Measurements from ENCODE around the gene SESN1. TPM values are rescaled to one million over a fixed set of nuclear protein-coding genes. Genes with fewer than 3 reads are reported as not detected.

The SESN1 gene
- total RNA-seq, 4 donors from 2014 or later, result 32.3 to 104 (median 70.7) TPM

DNA sequence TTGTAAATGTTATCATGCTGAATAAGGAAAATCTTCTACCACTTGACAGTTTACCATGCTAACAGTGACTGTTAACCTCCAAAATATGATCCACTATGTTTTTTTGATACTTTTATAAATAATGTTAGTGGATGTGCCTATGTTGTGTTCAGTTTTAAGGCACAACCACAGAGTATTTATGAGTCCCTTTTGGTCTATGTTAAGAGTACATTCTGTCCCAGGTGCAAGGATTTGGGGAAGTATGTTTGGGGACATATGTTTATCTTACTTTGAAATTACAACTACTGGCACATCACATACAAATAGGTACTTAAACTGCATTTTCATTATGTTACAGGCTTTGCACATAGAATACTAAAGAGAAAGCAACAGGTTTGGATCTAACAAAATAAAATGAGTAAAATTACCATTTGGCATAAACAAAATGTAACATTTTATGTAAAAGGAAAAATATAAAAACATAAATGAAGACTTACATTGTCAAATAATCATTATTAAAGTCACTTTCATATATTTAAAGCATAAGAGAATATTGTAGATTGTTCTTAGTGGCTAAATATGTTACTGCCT, 71.2 kb downstream of the SESN1 start:
- intact Hi-C loops (cut with DNase I; ENCODE audit: low total_unique reads), result no loop called here
- TF ChIP-seq, protein P1, sequence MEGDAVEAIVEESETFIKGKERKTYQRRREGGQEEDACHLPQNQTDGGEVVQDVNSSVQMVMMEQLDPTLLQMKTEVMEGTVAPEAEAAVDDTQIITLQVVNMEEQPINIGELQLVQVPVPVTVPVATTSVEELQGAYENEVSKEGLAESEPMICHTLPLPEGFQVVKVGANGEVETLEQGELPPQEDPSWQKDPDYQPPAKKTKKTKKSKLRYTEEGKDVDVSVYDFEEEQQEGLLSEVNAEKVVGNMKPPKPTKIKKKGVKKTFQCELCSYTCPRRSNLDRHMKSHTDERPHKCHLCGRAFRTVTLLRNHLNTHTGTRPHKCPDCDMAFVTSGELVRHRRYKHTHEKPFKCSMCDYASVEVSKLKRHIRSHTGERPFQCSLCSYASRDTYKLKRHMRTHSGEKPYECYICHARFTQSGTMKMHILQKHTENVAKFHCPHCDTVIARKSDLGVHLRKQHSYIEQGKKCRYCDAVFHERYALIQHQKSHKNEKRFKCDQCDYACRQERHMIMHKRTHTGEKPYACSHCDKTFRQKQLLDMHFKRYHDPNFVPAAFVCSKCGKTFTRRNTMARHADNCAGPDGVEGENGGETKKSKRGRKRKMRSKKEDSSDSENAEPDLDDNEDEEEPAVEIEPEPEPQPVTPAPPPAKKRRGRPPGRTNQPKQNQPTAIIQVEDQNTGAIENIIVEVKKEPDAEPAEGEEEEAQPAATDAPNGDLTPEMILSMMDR (IDR thresholded peaks at IDR 0.05), result no peak
- no peak for TF ChIP-seq POLR2A (IDR thresholded peaks at IDR 0.05)
- H3K4me1 ChIP-seq, result no peaks in the 10 kb centered on the region
- no peak overlapping the region for H3K27ac ChIP-seq
- no peaks in the 10 kb centered on the region for H3K9me3 ChIP-seq
- no peak for DNase-seq
- no peaks in the 10 kb centered on the region for H3K27me3 ChIP-seq
- H3K4me3 ChIP-seq, result no peak overlapping the region
- H3K36me3 ChIP-seq, result no peaks in the 10 kb centered on the region

DNA sequence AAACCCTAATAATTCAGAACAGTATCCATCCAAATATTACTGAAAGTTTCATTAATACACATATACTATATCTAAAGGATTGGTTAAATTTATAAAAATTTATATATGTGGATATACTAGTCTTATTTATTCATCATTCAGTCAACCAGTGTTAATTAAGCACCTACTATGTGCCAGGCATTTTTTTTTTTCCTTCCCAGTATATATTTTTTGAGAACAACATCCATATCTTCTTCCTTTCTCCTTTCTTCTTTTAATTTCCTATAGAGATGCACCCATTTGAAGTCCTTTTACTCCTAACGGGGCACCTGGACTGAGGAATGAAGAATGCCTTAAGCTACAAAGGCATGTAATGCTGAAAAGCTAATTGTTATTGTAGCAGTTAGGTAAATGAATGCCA, 72.8 kb downstream of the SESN1 start:
- no peaks in the 10 kb centered on the region for H3K9me3 ChIP-seq
- H3K27ac ChIP-seq, result no peak overlapping the region
- no peaks in the 10 kb centered on the region for H3K4me1 ChIP-seq
- TF ChIP-seq, protein P1 (IDR thresholded peaks at IDR 0.05), result no peak
- TF ChIP-seq POLR2A (IDR thresholded peaks at IDR 0.05), result no peak
- no peaks in the 10 kb centered on the region for H3K36me3 ChIP-seq
- DNase-seq, result no peak
- no peaks in the 10 kb centered on the region for H3K27me3 ChIP-seq
- H3K4me3 ChIP-seq, result no peak overlapping the region
- intact Hi-C loops (cut with DNase I; ENCODE audit: low total_unique reads), result no loop called here

DNA sequence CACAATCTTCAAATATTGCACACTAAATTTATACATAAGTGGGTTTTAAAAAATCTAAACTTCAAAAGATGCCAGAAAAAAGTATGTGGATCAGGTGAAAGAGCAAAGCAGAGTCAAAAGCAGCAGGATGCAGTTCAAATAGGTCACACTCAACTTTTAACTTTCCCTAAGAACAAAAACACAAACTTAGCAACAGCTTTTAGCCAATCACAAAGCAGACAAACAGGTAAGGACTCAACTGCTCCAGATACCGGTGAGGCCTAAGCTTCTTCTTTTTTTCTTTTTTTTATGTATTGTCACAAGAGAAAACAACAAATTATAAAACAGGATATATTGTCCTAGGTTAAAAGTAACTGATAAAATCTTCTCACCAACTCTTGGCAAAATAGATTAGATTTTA, 74.7 kb downstream of the SESN1 start:
- no peak for TF ChIP-seq POLR2A (IDR thresholded peaks at IDR 0.05)
- TF ChIP-seq, protein P1 (IDR thresholded peaks at IDR 0.05), result no peak
- no peaks in the 10 kb centered on the region for H3K36me3 ChIP-seq
- no peaks in the 10 kb centered on the region for H3K9me3 ChIP-seq
- H3K27ac ChIP-seq, result no peak overlapping the region
- no peaks in the 10 kb centered on the region for H3K4me1 ChIP-seq
- H3K27me3 ChIP-seq, result no peaks in the 10 kb centered on the region
- intact Hi-C loops (cut with DNase I; ENCODE audit: low total_unique reads), result no loop called here
- no peak overlapping the region for H3K4me3 ChIP-seq
- no peak for DNase-seq

DNA sequence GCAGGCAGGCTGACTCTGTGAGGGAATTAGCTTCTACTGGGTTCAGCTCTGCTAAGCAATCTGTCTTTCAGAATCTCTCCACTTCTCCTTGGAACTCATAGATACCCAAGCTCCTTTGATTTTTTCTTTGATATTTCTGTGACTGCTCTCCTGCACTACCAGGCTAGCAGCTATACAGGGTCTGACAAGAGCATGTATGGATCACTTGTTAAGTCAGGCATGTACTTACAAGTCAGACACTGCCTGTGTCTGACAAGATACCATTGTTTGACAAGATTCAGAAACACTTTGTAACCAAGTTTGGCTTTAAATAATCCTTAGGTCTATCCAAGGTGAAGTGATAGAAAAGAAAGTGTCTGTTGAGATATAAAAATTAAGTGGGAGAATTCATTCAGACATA, 79.5 kb downstream of the SESN1 start:
- Histone ChIP-seq H3K4me3 (no peak overlapping the region), H3K4me1 (peaks cover 0 to 3% of the 10 kb centered on the region in 2 donors), H3K27ac (peak overlapping the region; percentile 55 to 65), H3K36me3 (no peaks in the 10 kb centered on the region), H3K27me3 (no peaks in the 10 kb centered on the region), H3K9me3 (no peaks in the 10 kb centered on the region)
- DNase-seq, result no peak
- TF ChIP-seq, protein P1 (IDR thresholded peaks at IDR 0.05), result no peak
- no peak for TF ChIP-seq POLR2A (IDR thresholded peaks at IDR 0.05)
- intact Hi-C loops (cut with DNase I; ENCODE audit: low total_unique reads), result no loop called here

DNA sequence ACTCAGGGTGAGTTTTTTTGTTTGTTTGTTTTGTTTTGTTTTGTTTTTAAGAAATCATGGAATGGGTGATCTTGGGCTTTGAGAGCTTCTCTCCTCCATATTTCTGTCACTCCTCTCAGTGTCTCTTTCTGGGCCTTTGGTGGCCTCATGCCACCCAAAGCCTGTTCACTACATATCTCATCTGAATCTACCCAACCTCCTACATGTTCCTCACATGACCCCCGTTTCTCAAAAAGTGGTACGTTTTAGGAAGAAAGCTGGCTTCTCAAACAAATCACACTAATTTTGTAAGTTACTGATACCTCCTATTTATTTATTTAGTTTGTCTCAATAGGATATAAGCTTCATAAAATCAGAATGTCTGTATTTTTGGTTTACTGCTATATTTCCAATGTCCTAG, 80.0 kb downstream of the SESN1 start:
- Histone ChIP-seq H3K4me1 (peaks cover 0 to 3% of the 10 kb centered on the region in 2 donors), H3K27me3 (no peaks in the 10 kb centered on the region), H3K4me3 (no peak overlapping the region), H3K27ac (peak overlapping the region; percentile 55 to 65), H3K9me3 (no peaks in the 10 kb centered on the region), H3K36me3 (no peaks in the 10 kb centered on the region)
- TF ChIP-seq, protein P1 (IDR thresholded peaks at IDR 0.05), result no peak
- no peak for TF ChIP-seq POLR2A (IDR thresholded peaks at IDR 0.05)
- DNase-seq, result no peak
- intact Hi-C loops (cut with DNase I; ENCODE audit: low total_unique reads), result no loop called here
